ENCODE results near the gene LHFPL2. TPM values are rescaled to one million over a fixed set of nuclear protein-coding genes. Genes with fewer than 3 reads are reported as not detected.

LHFPL2 gene
- total and polyA plus RNA-seq, 9 of the 15 experiments (the other 6 are each of a cell fraction or from before 2014, with no cell fraction given): 1.0 to 6.6 (median 4.6) TPM

- TF ChIP-seq CHD7 (IDR thresholded peaks at IDR 0.05; ENCODE audit: low read depth, low read length): no peak
- TF ChIP-seq GTF2F1 (IDR thresholded peaks at IDR 0.05; ENCODE audit: low read depth, low read length): no peak
- no peak for TF ChIP-seq ZBTB43 (CRISPR knock-in tag; IDR thresholded peaks at IDR 0.05)
- peak; percentile 83 for TF ChIP-seq MAFK (IDR thresholded peaks at IDR 0.05; ENCODE audit: low read length)
- no peak for TF ChIP-seq KLF6 (CRISPR knock-in tag; IDR thresholded peaks at IDR 0.05; ENCODE audit: borderline replicate concordance)
- no peak for TF ChIP-seq ELF1 (tag; IDR thresholded peaks at IDR 0.05)
- TF ChIP-seq ZKSCAN3 (CRISPR knock-in tag; IDR thresholded peaks at IDR 0.05): no peak
- TF ChIP-seq ZNF121 (CRISPR knock-in tag; conservative IDR thresholded peaks at IDR 0.05): no peak
- TF ChIP-seq ZNF57 (CRISPR knock-in tag; IDR thresholded peaks at IDR 0.05): no peak
- TF ChIP-seq BCOR (IDR thresholded peaks at IDR 0.05): no peak
- no peak for TF ChIP-seq ZNF174 (CRISPR knock-in tag; IDR thresholded peaks at IDR 0.05)
- no peak for TF ChIP-seq FIP1L1 (IDR thresholded peaks at IDR 0.05; ENCODE audit: low read depth, low read length, poor library complexity, severe bottlenecking)
- TF ChIP-seq ZNF408 (CRISPR knock-in tag; IDR thresholded peaks at IDR 0.05; ENCODE audit: low read depth): no peak
- TF ChIP-seq TEAD2 (tag; IDR thresholded peaks at IDR 0.05): no peak
- peak in 1 of 2 experiments; percentile 90; a peak in 2 of 4 replicates for TF ChIP-seq TBL1XR1 (IDR thresholded peaks at IDR 0.05; ENCODE audit: low read length in 2 of 2)
- TF ChIP-seq RAD21 (CRISPR knock-in tag; conservative IDR thresholded peaks at IDR 0.05 in 1 of 2, IDR thresholded peaks at IDR 0.05 in 1 of 2): peak; percentile 11 to 21; a peak in 3 of 4 replicates
Observed at GRCh38 chr5:78659714-78660113, 11.1 kb upstream of the LHFPL2 start (continued).

Data from K562 (cell line).